Suprapubic skin (tissue), 4 donors: ENCODE results near the gene MRPL27. TPM values are rescaled to one million over a fixed set of nuclear protein-coding genes. Genes with fewer than 3 reads are reported as not detected.
"Not testable (repeated sequence)": the region's sequence is repeated elsewhere in the genome, so short reads cannot be mapped to it uniquely, and the experiment has no call there.

Experiments
- DNase-seq, 2 donors: peaks; one replicate each; pipeline ENCODE4 v3.0.0-alpha.2; 2019; ENCODE audit warnings: low spot score in 2 of 2
- H3K27ac ChIP-seq: fragments of 200-600 bp; sonication (generic); one replicate; pipeline ENCODE4 v1.5.1; 2019
- H3K27me3 ChIP-seq: fragments of 200-600 bp; sonication (generic); one replicate; pipeline ENCODE4 v1.5.1; 2019
- H3K36me3 ChIP-seq: fragments of 200-600 bp; sonication (generic); one replicate; pipeline ENCODE4 v1.5.1; 2019
- H3K4me1 ChIP-seq: fragments of 200-600 bp; sonication (generic); one replicate; pipeline ENCODE4 v1.5.1; 2019
- H3K4me3 ChIP-seq: fragments of 200-600 bp; sonication (generic); one replicate; pipeline ENCODE4 v1.5.1; 2019; ENCODE audit warnings: mild to moderate bottlenecking
- H3K9me3 ChIP-seq: fragments of 200-600 bp; sonication (generic); one replicate; pipeline ENCODE4 v1.5.1; 2019
- CTCF ChIP-seq, 2 donors: fragments of 200-600 bp in 1 of 2; fragments of 450-650 bp in 1 of 2; sonication (generic) in 1 of 2; IDR thresholded peaks; one replicate each; pipeline ENCODE4 v1.5.1; 2016 to 2019; ENCODE audit warnings: antibody characterized with exemption in 2 of 2, mild to moderate bottlenecking in 1 of 2, moderate library complexity in 1 of 2
- EP300 ChIP-seq: sonication (generic); formaldehyde crosslinking; IDR thresholded peaks from one replicate; pipeline ENCODE4 v1.6.1; 2017; ENCODE audit warnings: antibody characterized with exemption
- POLR2A ChIP-seq, 2 donors: fragments of 450-650 bp; IDR thresholded peaks; one replicate each; pipeline ENCODE4 v1.6.1; 2017; ENCODE audit warnings: antibody characterized with exemption in 2 of 2, mild to moderate bottlenecking in 2 of 2, moderate library complexity in 2 of 2
- POLR2AphosphoS5 ChIP-seq, 3 donors: sonication (generic); formaldehyde crosslinking; IDR thresholded peaks; one replicate each; pipeline ENCODE4 v1.6.1; 2017; ENCODE audit warnings: antibody characterized with exemption in 3 of 3
- WGBS: methylation state at CpG from one replicate; pipeline ENCODE4 v1.1.5; 2018; 5-methylcytosine and 5-hydroxymethylcytosine counted together
- total RNA-seq, 4 donors: library from RNA; depleted of rRNA; stranded (reverse); fragments of >200 nt; gene quantifications; one replicate each; pipeline ENCODE4 v1.1.0, GENCODE V29; 2016

MRPL27 gene
- 10 to 100 TPM; 60.3 to 87.7 (median 65.3) TPM for total RNA-seq

- Histone ChIP-seq H3K27ac (peak within 1 kb of the TSS; percentile 95), H3K4me1 (peaks cover 23% of the 10 kb centered on the region), H3K36me3 (peaks cover 28% of the 10 kb centered on the region), H3K4me3 (peak within 1 kb of the TSS; percentile 72), H3K9me3 (no peaks in the 10 kb centered on the region), H3K27me3 (no peaks in the 10 kb centered on the region)
- no peak for TF ChIP-seq CTCF (IDR thresholded peaks at IDR 0.05)
- no peak for TF ChIP-seq EP300
- TF ChIP-seq POLR2AphosphoS5 (IDR thresholded peaks at IDR 0.05) = peak in 2 of 3 donors; percentile 58 to 93
- no peak for TF ChIP-seq POLR2A (IDR thresholded peaks at IDR 0.05)
- DNase-seq = peak; percentile 92 to 94
- WGBS = 1% methylated on average over 42 of the region's 42 CpGs
These were observed at the start of gene MRPL27, which contains the start of gene EME1 for GRCh38 chr17:50372758-50373556. Gene MRPL27, minus strand, starts transcription at chr17:50373184. Its CDS starts 14 bp downstream, at chr17:50373170. Gene EME1, plus strand, starts transcription at chr17:50373229. Its CDS starts 1,980 bp downstream, at chr17:50375209.

- no peak for DNase-seq
- H3K4me3 ChIP-seq = no peak overlapping the region
- no peaks in the 10 kb centered on the region for H3K9me3 ChIP-seq
- H3K4me1 ChIP-seq = peaks cover 50% of the 10 kb centered on the region
- H3K27ac ChIP-seq = no peak overlapping the region
- H3K36me3 ChIP-seq = no peaks in the 10 kb centered on the region
- WGBS = 95% methylated on average over 2 of the region's 2 CpGs
- no peak for TF ChIP-seq POLR2A (IDR thresholded peaks at IDR 0.05)
- TF ChIP-seq CTCF (IDR thresholded peaks at IDR 0.05) = no peak
- TF ChIP-seq EP300 = no peak
- no peak for TF ChIP-seq POLR2AphosphoS5 (IDR thresholded peaks at IDR 0.05)
- no peaks in the 10 kb centered on the region for H3K27me3 ChIP-seq
These were observed 49.8 kb upstream of the MRPL27 start for GRCh38 chr17:50422738-50423137.

GRCh38 chr17:50421308-50422051 is 48.5 kb upstream of the MRPL27 start:
- TF ChIP-seq POLR2AphosphoS5 (IDR thresholded peaks at IDR 0.05) (no peak), CTCF (IDR thresholded peaks at IDR 0.05) (no peak), POLR2A (IDR thresholded peaks at IDR 0.05) (no peak), EP300 (no peak)
- WGBS = 34% methylated on average over 3 of the region's 3 CpGs
- H3K36me3 ChIP-seq = no peaks in the 10 kb centered on the region
- H3K4me3 ChIP-seq = peak overlapping the region; percentile 17
- no peak for DNase-seq
- peaks cover 38% of the 10 kb centered on the region for H3K4me1 ChIP-seq
- no peaks in the 10 kb centered on the region for H3K9me3 ChIP-seq
- no peaks in the 10 kb centered on the region for H3K27me3 ChIP-seq
- no peak overlapping the region for H3K27ac ChIP-seq

- no peak for TF ChIP-seq CTCF (IDR thresholded peaks at IDR 0.05)
- no peak for TF ChIP-seq POLR2A (IDR thresholded peaks at IDR 0.05)
- TF ChIP-seq EP300 = no peak
- no peak for TF ChIP-seq POLR2AphosphoS5 (IDR thresholded peaks at IDR 0.05)
- Histone ChIP-seq H3K4me1 (peaks cover 29% of the 10 kb centered on the region), H3K4me3 (no peak overlapping the region), H3K27me3 (no peaks in the 10 kb centered on the region), H3K27ac (no peak overlapping the region), H3K9me3 (no peaks in the 10 kb centered on the region), H3K36me3 (no peaks in the 10 kb centered on the region)
- WGBS = 81% methylated on average over 6 of the region's 6 CpGs
- DNase-seq = no peak
These were observed 47.6 kb upstream of the MRPL27 start for GRCh38 chr17:50420419-50421112.

GRCh38 chr17:50419577-50419976 is 46.6 kb upstream of the MRPL27 start:
- not testable (repeated sequence) for H3K27ac ChIP-seq, DNase-seq, H3K4me3 ChIP-seq, H3K36me3 ChIP-seq, H3K27me3 ChIP-seq, H3K9me3 ChIP-seq
- WGBS = 96% methylated on average over 7 of the region's 10 CpGs
- H3K4me1 ChIP-seq = peaks cover 19% of the 10 kb centered on the region
